Endometrial microvascular endothelial cells (primary cell): ENCODE measurements around the gene DUSP21. TPM values are rescaled to one million over a fixed set of nuclear protein-coding genes. Genes with fewer than 3 reads are reported as not detected.
"Not testable (repeated sequence)": the region's sequence is repeated elsewhere in the genome, so short reads cannot be mapped to it uniquely, and the experiment has no call there.

Experiments
- in situ Hi-C: cut with HindIII; loops from 2 replicates; pipeline ENCODE4 v1.10.0; 2017; ENCODE audit warnings: low sequenced_read_pairs, low pct_unique_long_range_greater_than_20kb; ENCODE audit errors: inconsistent ontology term
- total RNA-seq: library from RNA; depleted of rRNA; stranded (reverse); fragments of >200 nt; gene quantifications from one replicate; pipeline ENCODE4 v1.2.3, GENCODE V29; 2015; ENCODE audit errors: inconsistent ontology term

Gene DUSP21
- total RNA-seq: not detected

GRCh38 chrX:44843753-44844152 lies at the start of gene DUSP21:
Gene DUSP21, plus strand, starts transcription at chrX:44844021. Its CDS starts 112 bp downstream, at chrX:44844133.
- in situ Hi-C loops: no loop called here

- in situ Hi-C loops: no loop called here
These were observed 47.8 kb upstream of the DUSP21 start for GRCh38 chrX:44795945-44796450.

- in situ Hi-C loops: no loop called here
These were observed 41.2 kb upstream of the DUSP21 start for GRCh38 chrX:44802613-44803012.

DNA sequence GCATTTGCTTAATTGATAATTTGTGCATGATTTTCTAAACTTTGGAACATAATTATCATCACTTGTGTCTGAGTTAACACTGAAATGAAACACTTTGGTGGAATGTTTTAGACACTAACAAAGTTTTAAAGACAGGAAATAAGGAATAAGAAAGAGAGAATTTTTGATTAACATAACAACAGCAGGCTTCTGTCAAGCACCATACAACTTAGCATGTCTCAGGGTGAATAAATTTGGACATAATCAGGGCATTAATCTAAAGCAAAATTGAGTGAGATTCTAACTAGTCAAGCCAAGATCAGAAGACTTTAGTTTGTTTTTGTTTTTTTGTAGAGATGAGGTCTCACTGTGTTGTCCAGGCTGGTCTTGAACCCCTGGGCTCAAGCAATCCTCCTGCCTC lies 28.1 kb upstream of the DUSP21 start:
- in situ Hi-C loops: no loop called here

DNA sequence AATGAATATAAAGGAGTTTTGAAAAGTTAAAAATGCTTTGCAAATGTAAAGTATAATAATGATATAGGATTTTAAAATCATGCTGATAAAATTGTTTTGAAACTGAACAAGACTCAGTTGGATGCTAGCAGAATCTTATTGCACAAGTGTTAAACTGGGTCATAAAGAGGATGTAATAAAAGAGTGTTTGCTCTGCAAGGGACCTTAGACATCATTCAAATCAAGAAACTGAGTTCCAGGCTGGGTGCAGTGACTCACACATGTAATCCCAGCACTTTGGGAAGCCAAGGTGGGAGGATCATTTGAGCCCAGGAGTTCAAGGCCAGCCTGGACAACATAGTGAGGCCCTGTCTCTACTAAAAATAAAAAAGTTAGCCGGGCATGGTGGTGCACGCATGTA lies 27.5 kb upstream of the DUSP21 start:
- in situ Hi-C loops: no loop called here

- in situ Hi-C loops: no loop called here
These were observed 26.8 kb upstream of the DUSP21 start for GRCh38 chrX:44817029-44817428.

DNA sequence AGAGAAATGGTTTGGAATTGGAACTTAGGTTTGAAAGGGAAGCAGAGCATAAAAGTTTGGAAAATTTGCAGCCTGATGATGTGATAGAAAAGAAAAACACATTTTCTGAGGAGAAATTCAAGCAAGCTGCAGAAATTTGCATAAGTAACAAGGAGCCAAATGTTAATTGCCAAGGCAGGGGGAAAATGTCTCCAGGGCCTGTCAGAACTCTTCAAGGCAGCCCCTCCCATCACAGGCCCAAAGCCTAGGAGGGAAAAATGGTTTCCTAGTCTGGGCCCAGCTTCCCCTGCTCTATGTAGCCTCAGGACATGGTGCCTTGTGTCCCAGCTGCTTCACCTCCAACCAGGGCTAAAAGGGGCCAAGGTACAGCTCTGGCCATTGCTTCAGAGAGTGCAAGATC lies 21.2 kb upstream of the DUSP21 start:
- in situ Hi-C loops: no loop called here

GRCh38 chrX:44823193-44823592 lies 20.6 kb upstream of the DUSP21 start:
- in situ Hi-C loops: not testable (repeated sequence)

DNA sequence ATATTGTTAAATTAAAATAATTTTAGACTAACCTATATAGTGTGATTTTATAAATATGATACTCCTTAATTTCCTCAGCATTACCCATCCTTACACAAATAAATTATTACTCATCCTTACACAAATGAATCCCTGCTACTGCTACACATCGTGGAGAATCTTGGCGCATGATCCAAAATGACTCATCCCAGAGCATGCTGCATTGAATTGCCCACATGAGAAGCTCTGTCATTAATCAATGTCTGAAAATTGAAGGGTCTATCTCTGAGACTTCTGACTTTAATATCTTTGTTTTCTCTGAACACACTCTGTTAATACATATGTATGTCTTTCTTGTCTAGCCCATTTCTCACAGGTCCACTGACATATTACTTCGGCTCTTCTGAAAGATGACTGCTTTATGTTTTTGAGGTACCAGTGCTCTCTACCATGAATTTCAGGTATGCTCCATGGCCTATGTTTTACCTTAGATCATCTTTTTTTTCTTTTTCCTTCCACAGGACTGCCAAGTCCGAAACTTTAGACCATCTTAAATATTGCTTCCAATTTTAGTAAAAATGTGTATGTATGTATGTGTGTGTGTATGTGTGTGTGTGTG lies 15.7 kb upstream of the DUSP21 start:
- in situ Hi-C loops: no loop called here

GRCh38 chrX:44829832-44830231 lies 14.0 kb upstream of the DUSP21 start:
- in situ Hi-C loops: no loop called here

- in situ Hi-C loops: no loop called here
These were observed 1.1 kb upstream of the DUSP21 start for GRCh38 chrX:44842550-44843317.

GRCh38 chrX:44843318-44843702 lies 511 bp upstream of the DUSP21 start:
- in situ Hi-C loops: no loop called here

- in situ Hi-C loops: no loop called here
These were observed 383 bp downstream of the DUSP21 start for GRCh38 chrX:44844204-44844603.

- in situ Hi-C loops: not testable (repeated sequence)
These were observed 7.1 kb downstream of the DUSP21 start for GRCh38 chrX:44850891-44851290.

GRCh38 chrX:44871114-44871645 lies 27.4 kb downstream of the DUSP21 start:
- in situ Hi-C loops: no loop called here

- in situ Hi-C loops: no loop called here
These were observed 28.4 kb downstream of the DUSP21 start for GRCh38 chrX:44871931-44872820.

DNA sequence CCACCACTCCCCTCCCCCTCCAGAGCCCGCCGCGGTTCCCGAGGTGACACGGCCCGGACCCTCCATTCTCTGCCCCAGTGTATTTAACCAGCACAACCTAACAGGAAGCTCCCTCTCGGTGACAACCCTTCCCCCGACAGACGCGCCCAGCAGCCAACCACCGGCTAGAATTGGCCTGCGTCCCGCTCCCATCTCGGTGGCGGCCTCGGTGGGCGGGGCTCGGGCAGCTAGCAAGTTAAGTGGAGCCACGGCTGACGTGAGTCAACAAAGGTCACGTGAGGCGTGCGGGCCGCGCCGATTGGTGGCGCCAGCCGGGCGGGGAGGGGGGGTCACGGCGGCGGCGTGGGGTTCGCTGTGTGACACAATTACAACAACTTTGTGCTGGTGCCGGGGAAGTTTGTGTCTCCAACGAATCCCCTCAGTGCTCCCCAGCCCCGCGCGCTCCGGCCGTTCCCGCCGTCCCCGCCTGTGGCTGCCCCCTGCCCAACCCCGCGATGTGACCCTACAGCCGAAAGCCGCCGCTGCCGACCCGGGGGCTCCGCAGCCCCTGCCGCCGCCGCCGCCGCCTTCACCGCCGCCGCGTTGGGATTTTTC lies 29.1 kb downstream of the DUSP21 start, which contains the start of gene KDM6A:
KDM6A (plus strand) TSS at position 368 of the 594 bp plus-strand sequence. CDS start 364 bp downstream, outside the sequence.
- in situ Hi-C loops: no loop called here

- in situ Hi-C loops: no loop called here
These were observed 29.8 kb downstream of the DUSP21 start for GRCh38 chrX:44873415-44874276.
